Spinal cord (tissue), 10 donors: ENCODE data around the gene VSTM4. TPM values are rescaled to one million over a fixed set of nuclear protein-coding genes. Genes with fewer than 3 reads are reported as not detected.
A peak's percentile ranks its signal among the peaks of the same experiment; 100 is the strongest.

ENCODE experiments used
- DNase-seq, 6 donors: peaks; one replicate each; pipeline versions ENCODE4 v3.0.0 to v3.0.0-alpha.2; 2013 to 2015; ENCODE audit warnings: low spot score in 6 of 6, low read depth in 4 of 6
- H3K27ac ChIP-seq: one replicate; pipeline ENCODE4 v1.5.1; 2013; ENCODE audit warnings: low read depth, low read length, control low read depth
- H3K27me3 ChIP-seq: one replicate; pipeline ENCODE4 v1.6.1; 2013; ENCODE audit warnings: low read length; ENCODE audit not compliant: control insufficient read depth, insufficient read depth
- H3K36me3 ChIP-seq: one replicate; pipeline ENCODE4 v1.6.1; 2013; ENCODE audit warnings: low read length; ENCODE audit not compliant: control insufficient read depth, insufficient read depth
- H3K4me1 ChIP-seq: one replicate; pipeline ENCODE4 v1.6.1; 2013; ENCODE audit warnings: low read length; ENCODE audit not compliant: control insufficient read depth, insufficient read depth
- H3K4me3 ChIP-seq: one replicate; pipeline ENCODE4 v1.5.1; 2013; ENCODE audit warnings: low read depth, low read length, control low read depth
- H3K9me3 ChIP-seq: one replicate; pipeline ENCODE4 v1.6.1; 2013; ENCODE audit warnings: low read length; ENCODE audit not compliant: control insufficient read depth, insufficient read depth
- WGBS: methylation state at CpG from one replicate; pipeline ENCODE4 v1.1.5; 2013; ENCODE audit warnings: missing lambda C conversion rate; ENCODE audit not compliant: insufficient coverage; 5-methylcytosine and 5-hydroxymethylcytosine counted together
- polyA plus RNA-seq, 2 donors: library from polyadenylated mRNA; unstranded; fragments of 120-200 nt; gene quantifications; one replicate each; pipeline ENCODE4 v1.2.1, GENCODE V29; 2013; ENCODE audit not compliant: insufficient read length in 2 of 2
- total RNA-seq, 2 donors: library from RNA; depleted of rRNA in 1 of 2; stranded (reverse); fragments of 120-200 nt in 1 of 2; fragments of >200 nt in 1 of 2; gene quantifications; one replicate each; pipeline versions ENCODE4 v1.2.3 to v1.2.4, GENCODE V29; 2013 to 2014
- donor health status: healthy.

Gene VSTM4
- total and polyA plus RNA-seq, 4 donors: 16.7 to 40.5 (median 24.6) TPM

GRCh38 chr10:49150426-49150825 is 35.1 kb upstream of the VSTM4 start:
- no peaks in the 10 kb centered on the region for H3K9me3 ChIP-seq
- no peak overlapping the region for H3K27ac ChIP-seq
- H3K27me3 ChIP-seq: no peaks in the 10 kb centered on the region
- WGBS: 82% methylated on average over 3 of the region's 5 CpGs
- no peaks in the 10 kb centered on the region for H3K36me3 ChIP-seq
- DNase-seq: no peak
- H3K4me1 ChIP-seq: no peaks in the 10 kb centered on the region
- H3K4me3 ChIP-seq: no peak overlapping the region

GRCh38 chr10:49149881-49150280 is 34.6 kb upstream of the VSTM4 start:
- no peaks in the 10 kb centered on the region for H3K4me1 ChIP-seq
- DNase-seq: no peak
- H3K9me3 ChIP-seq: no peaks in the 10 kb centered on the region
- H3K27me3 ChIP-seq: no peaks in the 10 kb centered on the region
- WGBS: 75% methylated on average over 3 of the region's 3 CpGs
- H3K27ac ChIP-seq: no peak overlapping the region
- no peak overlapping the region for H3K4me3 ChIP-seq
- no peaks in the 10 kb centered on the region for H3K36me3 ChIP-seq

DNA sequence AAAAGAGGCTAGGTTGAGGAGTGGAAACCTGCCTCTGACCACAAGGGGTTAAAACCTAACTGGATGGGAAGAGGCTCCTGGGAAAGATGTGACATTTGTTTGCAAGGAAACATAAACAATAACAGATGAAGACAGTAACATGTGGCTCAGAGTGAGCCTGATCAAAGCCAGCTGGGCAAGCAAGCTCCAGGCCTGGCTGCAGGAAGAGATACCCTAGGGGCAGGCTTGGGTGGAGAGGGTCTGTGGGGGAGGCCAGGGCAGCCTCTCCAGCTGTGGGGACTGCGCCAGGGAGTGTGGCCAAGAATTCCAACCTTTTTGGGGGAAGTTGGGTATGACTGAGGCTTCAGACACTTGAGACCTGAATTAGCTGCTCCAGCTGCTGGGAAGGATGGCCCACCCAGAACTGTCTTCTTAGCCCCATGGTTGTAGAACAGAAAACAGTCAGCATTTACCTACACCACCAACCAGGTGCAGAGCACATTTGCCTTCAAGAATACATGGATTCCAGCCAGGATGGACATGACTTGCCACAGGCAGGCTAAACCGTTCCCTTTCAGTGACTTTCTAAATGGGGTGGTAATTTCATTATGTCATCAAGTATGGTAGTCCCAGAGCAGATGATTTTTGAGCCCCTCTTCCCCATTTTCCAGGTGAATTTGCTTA is 28.9 kb upstream of the VSTM4 start:
- DNase-seq: peak in 1 of 6 donors; percentile 29
- H3K4me1 ChIP-seq: peaks cover 7% of the 10 kb centered on the region

DNA sequence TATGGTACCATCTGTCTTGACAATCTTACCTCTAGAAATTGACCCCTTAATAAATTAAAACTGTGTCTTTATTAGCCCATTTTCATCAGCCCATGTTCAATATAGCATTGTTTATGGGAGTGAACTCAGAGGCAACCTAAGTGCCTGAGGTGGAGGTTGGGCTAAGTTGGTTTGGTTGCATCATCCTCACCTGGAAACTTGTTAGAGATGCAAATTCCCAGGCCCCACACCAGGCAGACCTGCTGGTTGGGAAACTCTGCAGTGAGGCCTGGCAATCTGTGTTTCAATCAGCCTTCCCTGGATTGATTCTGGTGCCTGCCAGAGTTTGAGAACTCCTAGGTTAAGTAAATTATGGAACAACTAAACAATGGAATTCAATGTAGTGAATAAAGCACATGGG is 27.9 kb upstream of the VSTM4 start:
- H3K27me3 ChIP-seq: no peaks in the 10 kb centered on the region
- no peak overlapping the region for H3K27ac ChIP-seq
- DNase-seq: no peak
- H3K4me3 ChIP-seq: no peak overlapping the region
- no peaks in the 10 kb centered on the region for H3K36me3 ChIP-seq
- no peaks in the 10 kb centered on the region for H3K9me3 ChIP-seq
- H3K4me1 ChIP-seq: peaks cover 10% of the 10 kb centered on the region

More for the DNA sequence above, 28.9 kb upstream of the VSTM4 start:
- Histone ChIP-seq H3K4me3 (no peak overlapping the region), H3K27ac (no peak overlapping the region), H3K36me3 (no peaks in the 10 kb centered on the region), H3K9me3 (no peaks in the 10 kb centered on the region), H3K27me3 (no peaks in the 10 kb centered on the region)
- 100% methylated on average over 1 of the region's 2 CpGs for WGBS

DNA sequence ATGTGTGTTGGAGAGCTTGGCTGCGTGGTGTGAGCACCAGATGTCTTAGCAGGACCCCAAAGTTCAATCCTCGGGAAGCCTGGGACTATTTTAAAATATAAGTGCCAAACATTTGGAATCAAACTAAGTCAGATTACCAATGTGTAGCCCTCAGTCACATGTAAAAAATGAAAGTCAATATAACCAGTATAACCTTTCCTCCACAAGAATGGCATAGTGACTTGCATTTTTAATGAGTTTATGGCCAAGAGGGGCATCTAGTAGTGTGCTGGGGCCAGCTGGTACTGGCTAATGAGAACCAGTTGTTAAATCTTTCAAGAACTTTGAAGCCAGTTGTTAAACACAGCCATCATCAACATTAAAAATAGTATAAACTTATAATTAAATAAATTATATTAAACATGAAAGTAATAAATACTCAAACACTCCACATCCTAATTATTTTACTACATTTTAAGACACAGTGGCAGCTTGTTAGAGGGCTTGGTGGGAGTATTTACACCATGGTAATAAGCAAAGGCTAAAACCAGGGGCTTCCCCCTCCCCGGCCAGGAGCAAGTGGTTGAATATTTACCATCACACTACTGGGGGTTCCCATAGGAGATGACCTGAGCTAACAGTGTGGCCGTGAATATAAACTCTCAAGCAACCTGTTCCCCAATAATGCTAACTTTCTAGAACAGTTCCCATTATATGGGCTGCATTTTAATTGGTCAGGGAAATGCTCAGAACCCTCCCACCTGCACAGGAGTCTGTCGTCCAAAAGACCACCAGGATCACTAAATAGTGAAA is 26.4 kb upstream of the VSTM4 start:
- WGBS: 100% methylated on average over 1 of the region's 5 CpGs
- H3K27me3 ChIP-seq: no peaks in the 10 kb centered on the region
- no peak for DNase-seq
- H3K4me3 ChIP-seq: no peak overlapping the region
- H3K4me1 ChIP-seq: peaks cover 10% of the 10 kb centered on the region
- no peak overlapping the region for H3K27ac ChIP-seq
- H3K9me3 ChIP-seq: no peaks in the 10 kb centered on the region
- no peaks in the 10 kb centered on the region for H3K36me3 ChIP-seq

GRCh38 chr10:49140304-49141177 is 25.2 kb upstream of the VSTM4 start:
- DNase-seq: no peak
- WGBS: 79% methylated on average over 2 of the region's 5 CpGs
- Histone ChIP-seq H3K36me3 (no peaks in the 10 kb centered on the region), H3K27ac (no peak overlapping the region), H3K27me3 (no peaks in the 10 kb centered on the region), H3K9me3 (no peaks in the 10 kb centered on the region), H3K4me3 (no peak overlapping the region), H3K4me1 (peaks cover 10% of the 10 kb centered on the region)

- no peak overlapping the region for H3K27ac ChIP-seq
- no peaks in the 10 kb centered on the region for H3K27me3 ChIP-seq
- H3K36me3 ChIP-seq: no peaks in the 10 kb centered on the region
- H3K4me1 ChIP-seq: peaks cover 10% of the 10 kb centered on the region
- H3K9me3 ChIP-seq: no peaks in the 10 kb centered on the region
- no peak for DNase-seq
- no peak overlapping the region for H3K4me3 ChIP-seq
- WGBS: 96% methylated on average over 3 of the region's 4 CpGs
Observed at GRCh38 chr10:49139846-49140195, 24.5 kb upstream of the VSTM4 start.

DNA sequence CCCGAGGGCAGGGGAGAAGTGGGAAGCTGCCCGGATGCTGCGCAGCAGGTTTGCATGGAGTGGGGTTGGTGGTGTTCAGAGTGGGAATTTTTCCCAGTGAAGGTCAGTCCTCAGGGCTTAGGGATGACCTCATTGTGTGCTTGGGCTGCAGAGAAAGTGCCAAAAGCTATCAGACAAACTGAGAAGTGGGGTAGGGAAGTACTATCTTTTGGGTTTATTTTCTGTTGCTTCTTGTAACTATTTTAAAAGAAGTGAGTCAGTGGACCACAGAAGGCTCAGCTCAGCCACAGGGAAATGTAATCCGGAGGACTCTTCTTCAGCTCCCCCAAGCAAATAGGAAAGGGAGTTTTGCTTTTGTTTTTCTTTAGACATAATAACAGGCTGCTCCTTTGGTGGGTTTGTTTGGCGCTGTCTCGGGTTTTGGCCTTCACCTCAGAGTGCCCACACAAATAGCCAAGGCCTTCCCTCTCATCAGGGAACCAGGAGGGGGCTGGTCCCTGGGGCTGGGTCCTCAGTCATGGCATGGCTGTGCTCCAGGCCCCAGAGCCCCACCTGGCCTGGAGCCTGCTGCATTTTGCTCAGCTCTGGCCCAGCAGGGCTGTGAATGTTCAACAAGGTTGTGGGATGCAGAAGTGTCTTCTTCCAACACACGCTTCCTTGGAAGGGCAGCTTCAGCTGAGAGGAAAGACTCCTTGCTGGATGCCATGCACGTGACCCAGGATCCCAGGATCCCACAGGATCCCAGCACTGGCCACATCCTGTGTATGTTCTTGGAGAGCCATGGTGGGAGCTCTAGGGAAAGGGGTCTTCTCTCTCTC is 23.9 kb upstream of the VSTM4 start:
- peak overlapping the region; percentile 50 for H3K27ac ChIP-seq
- DNase-seq: no peak

GRCh38 chr10:49138361-49138891 is 23.1 kb upstream of the VSTM4 start:
- Histone ChIP-seq H3K36me3 (no peaks in the 10 kb centered on the region), H3K4me3 (no peak overlapping the region), H3K9me3 (no peaks in the 10 kb centered on the region), H3K27ac (peak overlapping the region; percentile 43), H3K27me3 (no peaks in the 10 kb centered on the region), H3K4me1 (peaks cover 10% of the 10 kb centered on the region)
- no peak for DNase-seq
- WGBS: 84% methylated on average over 6 of the region's 7 CpGs

More for the DNA sequence above, 23.9 kb upstream of the VSTM4 start:
- no peak overlapping the region for H3K4me3 ChIP-seq
- no peaks in the 10 kb centered on the region for H3K9me3 ChIP-seq
- no peaks in the 10 kb centered on the region for H3K36me3 ChIP-seq
- no peaks in the 10 kb centered on the region for H3K27me3 ChIP-seq
- peaks cover 10% of the 10 kb centered on the region for H3K4me1 ChIP-seq
- 82% methylated on average over 6 of the region's 8 CpGs for WGBS
